HG02970 (cell line): Measurements from ENCODE around the gene MOCS3.

ENCODE experiments used
- ATAC-seq: cut with Tn5 transposase; IDR thresholded peaks from one replicate; pipeline ENCODE4 v1.9.1; 2021; ENCODE audit warnings: mild to moderate bottlenecking, moderate library complexity, moderate number of reproducible peaks; ENCODE audit not compliant: unreplicated experiment, low FRiP score

The MOCS3 gene

DNA sequence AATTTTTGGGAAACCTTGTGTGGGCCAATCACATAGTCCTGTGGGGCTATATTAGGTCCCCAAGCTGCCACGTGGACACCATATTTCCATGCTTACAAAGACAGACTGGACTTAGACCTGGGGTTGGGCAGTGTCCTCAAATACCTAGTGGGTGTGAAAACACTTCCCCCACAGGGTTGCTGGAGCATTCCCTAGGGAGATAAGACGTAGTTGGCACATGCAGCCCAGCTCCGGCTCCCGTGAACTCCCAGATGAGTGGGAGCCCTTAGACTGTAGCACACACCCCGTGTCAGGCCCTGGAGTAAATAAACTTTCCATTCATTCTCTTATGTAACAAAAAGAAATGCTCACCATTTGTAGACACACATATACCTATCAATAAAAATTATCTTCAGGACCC, 50.1 kb downstream of the MOCS3 start:
- ATAC-seq = no peak

GRCh38 chr20:51009303-51010042, 50.9 kb downstream of the MOCS3 start:
- no peak for ATAC-seq

- ATAC-seq = no peak
Observed at GRCh38 chr20:51010043-51010365, 51.4 kb downstream of the MOCS3 start.

DNA sequence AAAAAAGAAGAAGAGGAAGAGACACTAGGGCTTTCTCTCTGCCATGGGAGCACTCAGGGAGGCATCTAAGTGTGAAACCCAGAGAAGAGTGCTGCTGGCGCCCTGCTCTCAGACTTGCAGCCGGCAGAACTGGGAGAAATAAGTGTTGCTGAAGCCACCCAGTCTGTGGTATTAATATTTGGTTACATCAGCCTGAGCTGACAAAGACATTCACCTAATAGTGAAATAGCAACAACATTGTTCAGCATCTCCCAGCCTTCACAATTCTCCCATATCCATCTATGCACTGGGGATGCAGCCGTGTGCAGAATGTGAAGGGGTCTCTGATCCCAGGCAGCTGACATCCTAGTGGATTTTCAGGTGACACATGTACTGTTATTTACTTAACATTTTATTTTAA, 52.3 kb downstream of the MOCS3 start:
- ATAC-seq = no peak

DNA sequence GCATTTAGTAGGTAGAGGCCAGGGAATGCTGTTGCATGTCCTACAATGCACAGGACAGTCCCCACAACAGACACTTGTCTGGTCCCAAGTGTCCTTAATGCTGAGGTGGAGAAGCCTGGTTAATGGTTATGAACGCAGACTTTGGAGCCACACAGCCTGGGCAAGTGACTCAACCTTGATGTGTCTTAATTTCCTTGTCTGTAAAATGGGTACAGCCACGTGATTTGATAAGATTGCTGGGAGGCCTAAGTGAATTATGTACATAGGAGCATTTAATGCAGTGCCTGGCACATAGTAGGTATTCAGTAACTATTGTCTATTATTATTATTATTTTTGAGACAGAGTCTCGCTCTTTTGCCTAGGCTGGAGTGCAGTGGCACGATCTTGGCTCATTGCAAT, 52.9 kb downstream of the MOCS3 start:
- ATAC-seq = no peak

DNA sequence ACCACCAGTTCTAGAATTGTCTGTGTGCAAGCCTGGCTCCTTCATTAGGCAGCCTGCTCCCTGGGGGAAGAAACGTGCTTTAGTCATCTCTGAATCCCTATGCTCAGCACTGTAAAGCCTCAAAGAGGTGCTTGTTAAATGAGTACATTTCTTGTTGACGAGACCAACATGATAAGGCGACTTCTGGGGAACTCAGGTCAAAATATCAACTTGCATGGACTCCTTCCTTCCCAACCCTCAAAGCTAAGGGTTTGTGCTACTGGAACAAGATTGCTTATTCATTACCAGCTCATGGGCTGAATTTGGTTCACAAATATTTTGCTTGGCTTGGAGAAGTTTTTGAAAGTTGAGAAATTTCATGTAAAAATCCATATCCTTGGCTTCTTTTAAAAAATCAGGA, 53.7 kb downstream of the MOCS3 start:
- no peak for ATAC-seq
